HL-60 (cell line): ENCODE data around the gene LEP.

Experiments used
- DNase-seq, 2 experiments: peaks; one replicate each; pipeline ENCODE4 v3.0.0-alpha.2; 2010 to 2020; ENCODE audit warnings: low read depth in 1 of 2, low spot score in 1 of 2
- H3K27ac ChIP-seq: fragments of 250-450 bp; sonication (Bioruptor Pico); replicated peaks from 2 replicates; pipeline ENCODE4 v1.5.1; 2020; ENCODE audit warnings: mild to moderate bottlenecking, moderate library complexity
- H3K27me3 ChIP-seq: fragments of 250-450 bp; sonication (Bioruptor Pico); 2 replicates; pipeline ENCODE4 v1.5.1; 2021; ENCODE audit warnings: mild to moderate bottlenecking, moderate library complexity; ENCODE audit not compliant: insufficient read depth, poor library complexity, severe bottlenecking
- H3K4me3 ChIP-seq: replicated peaks from 2 replicates; pipeline ENCODE4 v1.5.1; 2011; ENCODE audit warnings: mild to moderate bottlenecking, control low read depth, low read length; ENCODE audit not compliant: insufficient read depth
- GABPA ChIP-seq: IDR thresholded peaks from 2 replicates; pipeline ENCODE4 v1.6.1; 2012; ENCODE audit warnings: low read depth
- POLR2AphosphoS5 ChIP-seq: IDR thresholded peaks from 2 replicates; pipeline ENCODE4 v1.6.1; 2012; ENCODE audit warnings: low read depth
- SPI1 ChIP-seq: IDR thresholded peaks from 2 replicates; pipeline ENCODE4 v1.6.1; 2012; ENCODE audit warnings: low read depth, mild to moderate bottlenecking, borderline replicate concordance
- TF ChIP-seq, protein P1 (sequence below): IDR thresholded peaks from 2 replicates; pipeline ENCODE4 v1.6.1; 2012; ENCODE audit warnings: low read depth; ENCODE audit not compliant: insufficient replicate concordance
- TF ChIP-seq, protein P2 (sequence below): IDR thresholded peaks from one replicate; pipeline ENCODE4 v1.5.1; 2011; ENCODE audit warnings: low read length, control low read depth, inconsistent platforms; ENCODE audit not compliant: insufficient read depth

LEP gene

DNA sequence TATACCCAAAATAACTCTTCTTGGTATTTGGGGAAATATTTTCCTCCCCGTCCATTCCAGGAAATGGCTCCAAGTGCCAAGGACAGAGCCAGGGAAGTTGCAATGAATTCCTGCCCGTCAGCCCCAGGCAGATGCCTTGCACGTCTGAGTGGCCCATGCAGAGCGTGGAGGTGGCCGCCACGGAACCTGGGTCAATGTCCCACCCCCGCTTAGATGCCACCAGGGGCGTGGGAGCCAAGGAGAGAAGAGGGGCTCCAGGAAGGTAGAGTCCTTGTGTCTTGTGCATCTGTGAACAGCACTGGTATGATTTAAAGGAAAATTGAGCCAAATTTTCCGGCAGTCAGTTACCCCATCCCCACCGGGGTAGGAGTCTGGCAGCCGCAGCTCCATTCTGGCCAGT is 1.6 kb downstream of the LEP start:
- Histone ChIP-seq H3K27me3 (no peaks in the 10 kb centered on the region), H3K27ac (no peak overlapping the region), H3K4me3 (no peak overlapping the region)
- no peak for TF ChIP-seq SPI1
- no peak for TF ChIP-seq GABPA
- no peak for TF ChIP-seq POLR2AphosphoS5
- TF ChIP-seq, protein P1, sequence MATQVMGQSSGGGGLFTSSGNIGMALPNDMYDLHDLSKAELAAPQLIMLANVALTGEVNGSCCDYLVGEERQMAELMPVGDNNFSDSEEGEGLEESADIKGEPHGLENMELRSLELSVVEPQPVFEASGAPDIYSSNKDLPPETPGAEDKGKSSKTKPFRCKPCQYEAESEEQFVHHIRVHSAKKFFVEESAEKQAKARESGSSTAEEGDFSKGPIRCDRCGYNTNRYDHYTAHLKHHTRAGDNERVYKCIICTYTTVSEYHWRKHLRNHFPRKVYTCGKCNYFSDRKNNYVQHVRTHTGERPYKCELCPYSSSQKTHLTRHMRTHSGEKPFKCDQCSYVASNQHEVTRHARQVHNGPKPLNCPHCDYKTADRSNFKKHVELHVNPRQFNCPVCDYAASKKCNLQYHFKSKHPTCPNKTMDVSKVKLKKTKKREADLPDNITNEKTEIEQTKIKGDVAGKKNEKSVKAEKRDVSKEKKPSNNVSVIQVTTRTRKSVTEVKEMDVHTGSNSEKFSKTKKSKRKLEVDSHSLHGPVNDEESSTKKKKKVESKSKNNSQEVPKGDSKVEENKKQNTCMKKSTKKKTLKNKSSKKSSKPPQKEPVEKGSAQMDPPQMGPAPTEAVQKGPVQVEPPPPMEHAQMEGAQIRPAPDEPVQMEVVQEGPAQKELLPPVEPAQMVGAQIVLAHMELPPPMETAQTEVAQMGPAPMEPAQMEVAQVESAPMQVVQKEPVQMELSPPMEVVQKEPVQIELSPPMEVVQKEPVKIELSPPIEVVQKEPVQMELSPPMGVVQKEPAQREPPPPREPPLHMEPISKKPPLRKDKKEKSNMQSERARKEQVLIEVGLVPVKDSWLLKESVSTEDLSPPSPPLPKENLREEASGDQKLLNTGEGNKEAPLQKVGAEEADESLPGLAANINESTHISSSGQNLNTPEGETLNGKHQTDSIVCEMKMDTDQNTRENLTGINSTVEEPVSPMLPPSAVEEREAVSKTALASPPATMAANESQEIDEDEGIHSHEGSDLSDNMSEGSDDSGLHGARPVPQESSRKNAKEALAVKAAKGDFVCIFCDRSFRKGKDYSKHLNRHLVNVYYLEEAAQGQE: no peak
- TF ChIP-seq, protein P2, sequence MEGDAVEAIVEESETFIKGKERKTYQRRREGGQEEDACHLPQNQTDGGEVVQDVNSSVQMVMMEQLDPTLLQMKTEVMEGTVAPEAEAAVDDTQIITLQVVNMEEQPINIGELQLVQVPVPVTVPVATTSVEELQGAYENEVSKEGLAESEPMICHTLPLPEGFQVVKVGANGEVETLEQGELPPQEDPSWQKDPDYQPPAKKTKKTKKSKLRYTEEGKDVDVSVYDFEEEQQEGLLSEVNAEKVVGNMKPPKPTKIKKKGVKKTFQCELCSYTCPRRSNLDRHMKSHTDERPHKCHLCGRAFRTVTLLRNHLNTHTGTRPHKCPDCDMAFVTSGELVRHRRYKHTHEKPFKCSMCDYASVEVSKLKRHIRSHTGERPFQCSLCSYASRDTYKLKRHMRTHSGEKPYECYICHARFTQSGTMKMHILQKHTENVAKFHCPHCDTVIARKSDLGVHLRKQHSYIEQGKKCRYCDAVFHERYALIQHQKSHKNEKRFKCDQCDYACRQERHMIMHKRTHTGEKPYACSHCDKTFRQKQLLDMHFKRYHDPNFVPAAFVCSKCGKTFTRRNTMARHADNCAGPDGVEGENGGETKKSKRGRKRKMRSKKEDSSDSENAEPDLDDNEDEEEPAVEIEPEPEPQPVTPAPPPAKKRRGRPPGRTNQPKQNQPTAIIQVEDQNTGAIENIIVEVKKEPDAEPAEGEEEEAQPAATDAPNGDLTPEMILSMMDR: no peak
- DNase-seq: no peak

DNA sequence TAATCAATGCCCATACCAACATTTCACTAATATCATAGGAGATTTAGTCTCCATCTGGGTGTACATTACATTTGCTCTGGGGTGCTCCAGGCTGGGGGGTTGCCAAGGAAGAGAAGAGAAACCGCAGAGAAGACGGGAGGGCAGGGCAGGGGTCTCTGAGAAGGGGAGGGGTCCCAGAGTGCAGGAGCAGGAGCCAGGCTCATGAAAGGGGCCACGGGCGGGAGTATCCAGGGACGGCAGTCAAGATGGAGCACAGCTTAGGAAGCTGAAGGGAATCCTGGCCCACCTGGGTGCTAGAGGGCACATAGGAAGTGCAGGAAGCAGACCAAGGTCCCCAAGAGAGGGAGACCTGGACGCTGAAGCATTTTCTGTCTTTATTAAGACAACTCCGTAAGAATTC is 2.2 kb downstream of the LEP start:
- Histone ChIP-seq H3K27me3 (no peaks in the 10 kb centered on the region), H3K27ac (no peak overlapping the region), H3K4me3 (no peak overlapping the region)
- TF ChIP-seq, protein P2: no peak
- no peak for TF ChIP-seq GABPA
- TF ChIP-seq POLR2AphosphoS5: no peak
- no peak for TF ChIP-seq SPI1
- TF ChIP-seq, protein P1: no peak
- no peak for DNase-seq

DNA sequence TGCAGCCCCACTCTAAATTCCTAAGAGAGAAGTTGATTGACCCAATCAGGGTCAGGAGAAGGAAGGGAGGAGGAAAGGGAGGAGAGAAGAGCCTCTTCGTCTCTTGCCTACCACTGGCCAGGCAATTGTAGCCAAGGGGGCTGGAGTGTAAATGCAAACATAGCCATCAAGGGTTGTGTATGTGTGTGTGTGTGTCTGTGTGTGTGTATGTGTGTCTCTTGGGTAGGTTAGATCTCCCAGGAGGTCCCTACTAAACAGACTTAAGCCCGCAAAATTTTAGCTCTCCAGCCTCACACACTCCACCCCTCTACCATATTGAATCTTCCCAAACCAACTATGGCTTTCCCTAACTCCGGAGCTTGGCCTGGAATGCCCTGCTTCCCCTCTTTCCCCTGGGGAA is 3.8 kb downstream of the LEP start:
- no peak overlapping the region for H3K4me3 ChIP-seq
- no peak for DNase-seq
- H3K27me3 ChIP-seq: no peaks in the 10 kb centered on the region
- H3K27ac ChIP-seq: no peak overlapping the region
- no peak for TF ChIP-seq GABPA
- TF ChIP-seq, protein P2: no peak
- TF ChIP-seq SPI1: no peak
- TF ChIP-seq POLR2AphosphoS5: no peak
- TF ChIP-seq, protein P1: no peak
